Measurements from ENCODE around the gene ASXL2. TPM values are rescaled to one million over a fixed set of nuclear protein-coding genes. Genes with fewer than 3 reads are reported as not detected.

Gene ASXL2
- total RNA-seq, 4 donors from 2014 or later = 19.2 to 23.5 (median 20.4) TPM

- no peak for TF ChIP-seq POLR2A (IDR thresholded peaks at IDR 0.05)
- no peak for TF ChIP-seq CTCF (IDR thresholded peaks at IDR 0.05)
- Histone ChIP-seq H3K36me3 (no peaks in the 10 kb centered on the region), H3K4me3 (replicated peaks in 1 of 3) (no peak overlapping the region), H3K27ac (no peak overlapping the region), H3K9me3 (no peaks in the 10 kb centered on the region), H3K27me3 (no peaks in the 10 kb centered on the region), H3K4me1 (no peaks in the 10 kb centered on the region)
- DNase-seq = no peak
- intact Hi-C loops (cut with DNase I) = no loop called here
- WGBS, 2 donors = 72 to 79% methylated on average over 4 of the region's 4 CpGs
These were observed 186.1 kb downstream of the ASXL2 start for GRCh38 chr2:25692143-25692542.

- Histone ChIP-seq H3K27me3 (no peaks in the 10 kb centered on the region), H3K4me3 (replicated peaks in 1 of 3) (no peak overlapping the region), H3K9me3 (no peaks in the 10 kb centered on the region), H3K4me1 (no peaks in the 10 kb centered on the region), H3K27ac (no peak overlapping the region), H3K36me3 (no peaks in the 10 kb centered on the region)
- DNase-seq = no peak
- WGBS, 2 donors = 36 to 44% methylated on average over 1 of the region's 1 CpG
- intact Hi-C loops (cut with DNase I) = no loop called here
- TF ChIP-seq POLR2A (IDR thresholded peaks at IDR 0.05) = no peak
These were observed 188.2 kb downstream of the ASXL2 start for GRCh38 chr2:25690058-25690457.

GRCh38 chr2:25688236-25688635 is 190.1 kb downstream of the ASXL2 start:
- DNase-seq = no peak
- H3K36me3 ChIP-seq = no peaks in the 10 kb centered on the region
- no peaks in the 10 kb centered on the region for H3K9me3 ChIP-seq
- WGBS, 2 donors = 89% methylated on average over 6 of the region's 6 CpGs
- no peak overlapping the region for H3K4me3 ChIP-seq (replicated peaks in 1 of 3)
- no peaks in the 10 kb centered on the region for H3K27me3 ChIP-seq
- intact Hi-C loops (cut with DNase I) = no loop called here
- TF ChIP-seq CTCF (IDR thresholded peaks at IDR 0.05) (no peak), POLR2A (IDR thresholded peaks at IDR 0.05) (no peak)
- H3K27ac ChIP-seq = no peak overlapping the region
- H3K4me1 ChIP-seq = no peaks in the 10 kb centered on the region

GRCh38 chr2:25685741-25686140 is 192.5 kb downstream of the ASXL2 start:
- Histone ChIP-seq H3K27me3 (no peaks in the 10 kb centered on the region), H3K27ac (no peak overlapping the region), H3K4me3 (replicated peaks in 1 of 3) (no peak overlapping the region), H3K36me3 (no peaks in the 10 kb centered on the region), H3K4me1 (no peaks in the 10 kb centered on the region), H3K9me3 (no peaks in the 10 kb centered on the region)
- WGBS, 2 donors = 81 to 95% methylated on average over 2 of the region's 2 CpGs
- intact Hi-C loops (cut with DNase I) = no loop called here
- DNase-seq = no peak
- TF ChIP-seq POLR2A (IDR thresholded peaks at IDR 0.05) = no peak
- no peak for TF ChIP-seq CTCF (IDR thresholded peaks at IDR 0.05)

GRCh38 chr2:25684577-25685473 is 193.5 kb downstream of the ASXL2 start:
- TF ChIP-seq POLR2A (IDR thresholded peaks at IDR 0.05) = no peak
- no peak for TF ChIP-seq CTCF (IDR thresholded peaks at IDR 0.05)
- Histone ChIP-seq H3K4me3 (replicated peaks in 1 of 3) (no peak overlapping the region), H3K27ac (no peak overlapping the region), H3K4me1 (no peaks in the 10 kb centered on the region), H3K9me3 (no peaks in the 10 kb centered on the region), H3K27me3 (no peaks in the 10 kb centered on the region), H3K36me3 (no peaks in the 10 kb centered on the region)
- intact Hi-C loops (cut with DNase I) = no loop called here
- DNase-seq = no peak
- 82 to 84% methylated on average over 20 of the region's 20 CpGs for WGBS, 2 donors

Small RNA genes within 50 kb of the gene (small RNA-seq; reads per million reads assigned to genes)
- gene NDUFB4P4 = not detected
- not detected for gene RF00019

Other genes starting within 250 kb of the ASXL2 start
- gene DTNB, start 204.9 kb downstream of the ASXL2 start, total RNA-seq = 10 to 100 TPM; 38.9 to 75.2 (median 55.5) TPM
- gene KIF3C, start 104.0 kb upstream of the ASXL2 start, total RNA-seq = 10 to 100 TPM in 3 of 4 donors, 1 to 10 TPM in 1; 9.9 to 13.8 (median 11.7) TPM
- gene RAB10, start 155.6 kb upstream of the ASXL2 start, total RNA-seq = 100 to 1,000 TPM in 3 of 4 donors, 10 to 100 TPM in 1; 89.5 to 140 (median 134) TPM